ENCODE results near the gene SLC38A2.

The SLC38A2 gene

DNA sequence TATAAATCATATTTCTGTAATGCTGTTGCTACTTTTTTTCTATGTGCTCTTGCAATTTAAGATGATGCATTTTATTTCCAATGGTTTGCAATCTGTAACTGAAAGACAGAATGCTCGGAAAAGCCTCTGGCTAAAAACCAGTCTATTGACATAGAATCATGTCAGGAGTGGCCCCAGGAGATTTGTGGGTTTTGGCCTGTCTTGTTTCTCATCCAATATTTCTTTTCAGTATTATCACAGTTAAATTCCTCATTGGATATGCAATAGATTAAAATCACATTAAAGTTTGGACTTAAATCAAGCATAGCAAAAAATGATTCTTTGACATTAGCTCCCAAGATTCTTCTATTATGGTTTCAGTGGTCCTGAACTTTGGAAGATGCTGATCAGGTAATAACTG, 19.1 kb upstream of the SLC38A2 start:
- ATAC-seq = no peak

DNA sequence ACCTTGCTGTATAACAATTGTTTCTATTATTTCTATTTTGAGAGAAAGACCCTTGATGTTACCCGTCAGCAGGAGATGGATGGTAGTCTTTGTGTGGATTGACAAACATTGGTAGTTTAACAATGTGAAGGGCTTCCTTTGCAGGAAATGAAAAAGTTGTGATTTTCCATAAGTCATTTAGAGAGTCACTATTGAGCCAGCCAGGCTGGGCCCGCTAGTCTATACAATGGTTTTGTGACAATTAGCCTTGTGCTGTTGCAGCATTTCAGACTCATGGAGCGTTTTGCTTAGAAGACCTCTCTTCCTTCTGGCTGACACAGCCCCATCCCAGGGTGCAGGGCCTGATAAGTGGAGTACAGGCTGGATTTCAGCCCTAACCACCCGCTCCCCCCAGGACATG, 18.3 kb upstream of the SLC38A2 start:
- ATAC-seq = no peak

DNA sequence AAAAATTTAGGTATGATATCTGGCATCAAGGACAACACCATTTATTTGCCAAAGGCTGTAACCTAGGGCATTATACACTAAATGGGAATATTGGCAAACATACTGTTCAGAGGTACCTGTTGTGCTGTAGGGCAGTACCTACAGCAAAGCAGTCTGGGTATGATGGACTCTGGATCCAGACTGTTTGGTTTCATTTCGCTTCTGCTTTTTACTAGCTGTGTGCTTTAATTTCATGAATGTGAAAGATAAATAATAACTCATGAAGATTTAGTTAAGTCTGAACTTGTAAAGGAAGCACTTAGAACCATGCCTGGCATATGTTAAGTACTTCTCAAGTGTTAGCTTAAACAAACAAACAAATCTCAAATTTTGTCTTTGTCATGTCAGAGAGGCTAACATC, 17.7 kb upstream of the SLC38A2 start:
- ATAC-seq = no peak

DNA sequence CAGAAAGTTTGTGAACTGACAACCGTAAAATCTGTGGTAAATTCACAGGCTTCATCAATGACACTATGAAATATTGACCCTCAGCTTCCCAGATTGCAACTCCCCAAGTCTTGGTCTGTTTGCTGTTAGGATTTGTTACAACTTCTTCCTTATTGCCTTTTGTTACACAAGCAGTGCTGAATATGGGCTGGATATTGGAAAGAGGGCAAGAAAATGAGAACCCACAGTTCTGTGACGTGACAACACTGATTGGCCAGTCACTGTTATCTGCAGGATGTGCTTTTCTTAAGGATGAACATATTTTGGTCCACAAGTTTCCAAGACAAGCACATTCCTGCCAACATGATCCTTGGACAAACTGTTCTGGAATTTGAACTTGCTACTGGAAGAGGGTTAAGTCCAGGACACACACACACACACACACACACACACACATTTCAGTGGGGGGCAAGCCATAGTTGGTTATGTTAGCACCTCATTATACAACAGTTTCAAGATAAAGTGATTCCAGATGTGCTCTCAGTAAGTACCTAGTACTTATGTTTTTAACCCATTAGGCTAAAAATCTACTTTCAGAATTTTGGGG, 16.6 kb upstream of the SLC38A2 start:
- ATAC-seq = no peak

DNA sequence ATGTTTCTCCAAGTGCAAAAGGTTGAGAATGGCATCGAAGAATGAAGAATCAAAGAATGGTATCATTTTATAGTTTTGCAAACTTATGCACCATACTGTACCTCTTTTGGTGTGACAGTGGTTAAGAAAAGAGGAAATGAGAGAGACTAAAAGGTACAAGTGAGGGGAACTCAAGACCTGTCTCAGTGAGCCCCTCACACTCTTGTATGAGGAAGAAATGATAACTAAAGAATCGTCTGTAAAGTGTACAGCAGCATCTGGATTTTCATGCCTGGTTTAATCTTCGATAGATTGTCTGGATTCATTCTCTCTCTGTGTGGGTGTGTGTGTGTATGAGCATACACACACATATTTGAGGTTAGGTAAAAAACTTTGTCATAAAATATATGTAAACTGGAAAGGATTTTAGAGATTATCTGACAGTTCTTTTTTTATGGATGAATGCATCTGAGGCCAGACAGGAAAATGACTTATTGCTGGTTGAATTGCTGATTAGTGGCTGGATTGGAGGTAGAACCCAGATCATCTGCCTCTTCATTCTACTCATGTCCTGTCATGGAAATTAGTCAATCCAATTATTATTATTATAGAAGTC, 16.0 kb upstream of the SLC38A2 start:
- no peak for ATAC-seq

DNA sequence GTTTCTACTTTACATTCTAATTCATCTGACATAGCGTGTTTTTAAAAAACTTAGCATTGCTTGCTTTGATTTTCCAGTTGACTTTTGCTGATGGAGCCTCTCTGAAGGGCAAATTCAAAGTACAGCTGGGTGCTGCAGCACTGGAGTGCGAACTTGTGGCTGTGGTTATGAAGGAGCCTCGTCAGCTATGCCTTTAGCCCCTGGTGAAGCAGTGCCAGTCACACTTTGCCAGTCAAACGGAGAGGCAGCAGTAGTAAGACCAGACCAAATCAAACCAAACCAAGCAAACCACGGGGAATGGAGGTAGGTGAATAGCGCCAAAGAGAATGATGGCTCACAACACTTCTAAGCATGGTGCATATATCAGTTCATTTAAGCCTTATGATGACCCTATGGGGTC, 15.1 kb upstream of the SLC38A2 start:
- peak in 1 of 2 donors; percentile 8 for ATAC-seq

DNA sequence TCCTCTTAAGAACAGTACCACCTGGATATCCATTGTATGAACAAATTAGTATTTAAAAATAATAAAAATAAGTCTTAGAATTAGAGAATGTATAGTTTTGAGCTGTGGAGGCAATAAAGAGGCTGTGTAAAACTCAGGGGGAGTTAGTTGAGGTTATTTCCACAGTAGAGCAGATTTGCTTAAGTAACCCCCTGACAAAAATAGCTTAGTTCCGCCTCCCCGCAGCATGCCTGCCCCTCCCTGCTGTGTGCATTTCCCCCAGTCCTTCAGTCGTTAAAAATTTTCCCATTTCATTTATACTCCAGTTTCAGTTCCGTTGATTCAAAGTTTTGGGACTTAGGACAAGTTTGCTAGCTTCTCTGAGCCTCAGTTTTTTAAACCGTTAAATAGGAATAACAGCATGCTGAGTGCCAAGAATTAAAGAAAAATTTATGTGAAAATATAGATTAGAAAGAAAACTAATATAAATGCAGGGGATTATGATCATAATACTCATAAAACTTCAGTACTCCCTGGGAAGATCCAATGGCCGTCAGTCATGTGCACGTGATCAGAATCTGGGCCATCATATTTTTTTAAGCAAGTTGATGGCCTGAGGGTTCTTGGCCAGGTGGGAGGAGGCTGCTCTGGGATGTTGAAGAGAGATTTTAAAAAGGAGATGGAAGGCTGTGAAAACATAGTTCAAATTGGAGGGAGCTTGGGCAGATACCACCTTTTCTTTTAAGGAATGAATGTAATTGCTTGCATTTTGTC, 14.5 kb upstream of the SLC38A2 start:
- no peak for ATAC-seq

DNA sequence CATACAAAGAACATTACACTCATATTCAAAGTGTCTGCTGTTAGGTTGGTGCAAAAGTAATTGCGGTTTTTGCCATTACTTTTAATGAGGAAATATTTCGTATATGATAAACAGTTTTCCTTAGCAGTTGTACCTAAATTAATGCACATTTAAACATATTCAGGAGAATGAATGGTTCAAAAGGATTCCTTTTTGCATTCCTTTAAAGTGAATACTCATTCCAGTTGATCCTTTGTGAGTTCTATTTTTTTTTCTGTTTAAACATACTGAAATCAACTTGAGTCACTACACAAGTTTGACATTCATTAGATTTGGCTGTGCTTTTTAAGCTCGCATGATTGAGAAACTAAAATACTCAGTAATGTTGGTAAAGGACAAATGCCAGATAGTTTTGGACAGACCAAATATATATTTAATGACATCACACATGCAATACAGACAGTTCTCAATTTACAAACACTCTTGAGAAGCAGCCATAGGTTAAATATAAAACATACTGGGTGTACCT, 13.8 kb upstream of the SLC38A2 start:
- ATAC-seq = no peak

DNA sequence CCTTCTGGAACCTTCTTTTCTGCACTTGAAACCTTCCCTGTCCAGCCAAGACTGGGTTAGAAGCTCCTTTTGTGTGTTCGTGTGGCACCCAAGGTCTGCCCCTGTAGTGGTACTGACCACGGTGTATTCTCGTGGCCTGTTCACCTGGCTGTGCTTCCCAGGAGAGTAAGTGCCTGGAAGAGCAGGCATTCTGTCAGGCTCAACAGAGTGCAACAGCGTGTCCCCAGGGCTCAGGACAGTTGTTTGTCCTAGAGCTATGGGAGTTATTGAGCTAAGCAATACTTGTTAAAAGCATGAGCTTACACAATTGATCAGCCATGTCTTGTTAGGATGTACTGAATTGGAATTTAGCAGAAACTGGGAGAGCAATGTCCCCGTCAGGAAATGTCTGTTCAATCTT, 12.9 kb upstream of the SLC38A2 start:
- no peak for ATAC-seq

DNA sequence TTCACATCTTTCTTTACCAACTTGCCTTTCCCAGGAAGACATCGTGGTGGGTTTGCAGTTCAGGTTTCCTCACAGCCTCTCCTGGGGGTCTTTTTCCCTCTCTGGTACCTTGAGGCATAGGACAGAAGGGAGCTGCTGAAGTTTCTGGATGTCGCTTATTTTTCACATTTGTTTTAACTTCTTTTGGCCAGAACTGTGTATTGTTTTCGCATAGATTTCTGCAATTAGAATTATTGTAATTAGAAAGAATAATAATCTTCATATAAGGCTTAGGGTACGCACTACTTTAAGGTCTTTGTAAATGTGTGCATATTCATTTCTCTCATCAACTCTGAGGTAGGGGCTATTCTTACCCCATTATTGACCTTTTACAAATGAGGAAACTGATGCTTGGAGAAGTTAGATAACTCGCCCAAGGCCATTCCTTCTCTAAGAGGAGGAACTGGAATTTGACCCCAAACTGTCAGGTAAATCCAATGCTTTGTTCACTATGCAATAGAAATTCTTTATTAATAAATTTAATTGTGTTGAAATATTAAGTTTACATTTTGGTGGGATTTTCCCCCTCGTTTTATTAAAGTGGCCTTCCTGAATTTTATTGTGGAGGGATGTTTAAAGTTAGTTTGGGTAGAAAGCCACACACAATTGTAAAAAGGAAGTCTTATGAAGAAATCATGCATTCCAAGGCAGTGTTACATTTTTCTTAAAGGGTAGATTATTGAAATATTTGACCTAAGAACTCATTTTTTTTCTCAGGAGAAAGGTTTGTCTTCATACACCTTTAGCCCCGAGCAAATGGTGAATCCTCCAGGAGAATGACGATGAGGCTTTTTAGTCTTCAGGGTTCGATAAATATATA, 12.1 kb upstream of the SLC38A2 start:
- no peak for ATAC-seq

DNA sequence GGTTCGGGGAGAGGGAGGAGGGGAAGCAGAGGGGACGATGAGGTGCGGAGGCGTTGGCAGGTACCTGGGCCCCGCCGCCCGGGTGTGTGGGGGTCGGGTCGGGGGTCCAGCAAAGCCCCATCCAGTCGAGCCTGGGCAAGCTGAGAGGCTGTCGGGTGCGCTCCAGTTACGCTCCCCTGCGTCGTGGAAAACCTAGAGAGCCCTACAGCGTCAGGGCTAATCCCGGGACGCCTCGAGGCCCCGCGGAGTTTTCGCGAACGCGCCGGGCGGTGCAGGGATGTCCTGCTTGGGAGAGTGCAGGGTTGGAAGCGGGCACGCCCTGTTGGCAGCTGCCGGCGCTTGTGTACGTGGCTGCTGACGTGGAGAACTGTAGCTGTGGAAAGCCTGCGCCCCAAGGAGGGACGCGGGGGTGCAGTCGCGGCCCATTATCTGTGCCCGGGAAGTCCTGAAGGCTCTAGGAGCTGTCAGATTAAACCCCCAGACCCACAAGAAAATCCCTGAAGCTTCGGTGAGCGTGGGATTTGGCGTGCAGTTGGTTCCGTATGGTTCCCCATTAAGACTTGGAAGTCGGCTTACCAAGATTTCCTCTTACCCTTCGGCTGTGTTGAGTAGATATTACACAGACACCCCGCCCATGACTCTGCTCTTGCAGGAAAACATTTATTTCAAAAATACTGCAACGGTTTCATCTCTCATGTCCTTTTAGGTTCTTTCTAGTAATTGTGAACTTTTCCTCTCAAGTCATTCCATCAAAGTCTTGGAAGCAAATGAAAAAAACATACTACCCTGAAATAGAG, 11.3 kb upstream of the SLC38A2 start:
- peak; percentile 61 to 65 for ATAC-seq

DNA sequence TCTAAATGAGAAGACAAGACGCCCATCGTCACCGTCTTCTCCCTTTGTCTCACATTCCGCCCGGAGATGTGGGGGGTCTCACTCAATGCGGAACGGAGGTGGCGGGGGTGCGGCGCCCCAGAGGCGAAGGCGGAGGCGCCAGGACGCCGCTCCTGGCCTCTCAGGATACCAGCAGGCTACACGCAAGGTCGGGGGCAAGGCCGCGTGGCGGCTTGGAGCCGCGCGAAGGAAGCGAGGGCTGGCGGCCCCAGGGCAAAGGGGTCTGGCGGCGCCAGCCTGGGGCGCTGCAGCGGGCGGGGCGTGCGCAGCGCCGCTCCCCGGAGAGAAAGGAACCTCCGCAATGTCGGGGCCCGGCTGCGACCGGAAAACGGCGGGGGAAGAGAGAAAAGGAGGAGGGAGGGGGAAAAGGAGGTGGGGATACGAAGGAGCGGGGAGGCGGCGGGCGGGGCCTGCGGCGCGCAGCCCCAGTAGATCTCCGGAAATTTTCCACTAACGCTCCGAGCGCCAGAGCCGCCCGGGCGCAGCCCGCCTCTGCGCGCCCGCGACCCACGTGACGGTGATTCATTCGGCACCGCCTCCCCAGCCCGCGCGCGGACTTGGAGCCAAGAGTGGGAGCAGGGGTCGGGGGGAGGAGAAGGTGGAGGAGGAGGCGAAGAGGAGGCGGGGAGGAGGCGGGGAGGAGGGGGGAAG, 10.5 kb upstream of the SLC38A2 start:
- peak; percentile 85 to 87 for ATAC-seq

DNA sequence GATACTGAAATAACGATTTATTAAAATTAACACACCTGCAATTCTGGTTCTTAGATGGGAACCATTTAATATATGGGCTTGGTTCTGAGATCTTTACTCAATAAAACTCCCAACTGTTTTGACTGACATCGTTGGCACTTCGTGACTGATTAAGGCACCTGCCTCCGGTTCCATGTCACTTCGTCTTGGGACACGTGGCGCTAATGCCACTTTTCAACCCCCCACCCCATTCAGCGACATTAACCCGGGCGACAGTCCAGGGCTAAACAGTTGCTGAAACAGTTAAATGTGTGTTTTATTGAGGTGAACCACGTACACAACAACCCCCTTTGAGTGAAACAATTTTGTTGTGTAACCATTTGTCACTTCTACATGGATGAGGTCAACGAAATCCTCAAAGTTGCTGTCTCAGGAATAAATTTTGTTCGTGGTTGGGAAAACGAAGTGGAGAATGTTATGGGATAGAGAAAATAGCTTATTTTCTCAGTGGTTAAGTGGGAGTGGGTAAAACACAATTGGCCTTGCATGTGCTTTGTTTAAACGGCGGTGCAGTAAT, 9.9 kb upstream of the SLC38A2 start:
- ATAC-seq = no peak

DNA sequence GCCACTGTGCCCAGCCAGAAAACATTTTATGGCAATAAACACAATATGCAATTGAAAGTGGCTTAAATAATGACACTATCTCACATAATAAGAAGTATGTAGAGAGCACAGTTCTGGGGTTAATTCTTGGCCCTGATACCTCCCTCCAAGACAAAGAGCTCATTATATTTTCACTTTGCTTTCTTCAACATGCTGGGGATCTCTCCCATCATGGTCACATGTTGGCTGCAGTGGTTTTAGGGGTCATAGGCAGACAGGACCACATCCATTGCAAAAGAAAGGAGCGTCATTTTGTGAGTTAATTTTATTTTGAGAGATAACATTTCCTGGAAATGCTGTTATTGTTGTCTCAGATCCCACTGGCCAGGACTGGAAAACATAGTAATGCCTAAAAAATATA, 8.3 kb upstream of the SLC38A2 start:
- ATAC-seq = no peak

DNA sequence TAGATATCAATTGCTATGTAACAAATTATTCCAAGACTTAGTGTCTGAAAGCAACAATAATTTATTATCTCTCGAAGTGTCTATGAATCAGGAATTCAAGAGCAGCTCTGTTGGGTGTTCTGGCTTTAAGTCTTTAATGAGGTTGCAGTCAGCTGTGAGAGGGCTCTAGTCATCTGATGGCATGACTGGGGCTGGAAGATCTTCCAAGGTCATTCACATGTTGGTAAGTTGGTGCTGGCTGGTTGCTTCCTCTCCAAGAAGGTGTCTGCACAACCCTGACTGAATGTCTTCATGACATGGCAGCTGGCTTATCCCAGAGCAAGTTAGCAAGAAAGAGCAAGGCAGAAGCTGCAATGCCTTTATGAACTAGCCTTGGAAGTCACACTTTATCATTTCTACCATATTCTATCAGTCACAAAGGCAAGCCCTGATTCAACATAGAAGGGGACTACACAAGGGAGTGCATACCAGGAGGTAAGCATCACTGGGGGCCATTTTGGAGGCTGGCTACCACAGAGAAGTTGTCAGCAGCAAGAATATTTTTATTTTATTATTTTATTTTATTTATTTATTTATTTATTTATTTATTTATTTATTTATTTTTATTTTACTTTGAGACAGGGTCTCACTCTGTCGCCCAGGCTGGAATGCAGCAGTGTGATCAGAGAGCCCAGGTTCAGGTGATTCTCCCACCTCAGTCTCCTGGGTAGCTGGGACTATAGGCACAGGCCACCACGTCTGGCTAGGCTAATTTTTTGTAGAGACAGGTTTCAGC, 7.6 kb upstream of the SLC38A2 start:
- no peak for ATAC-seq

DNA sequence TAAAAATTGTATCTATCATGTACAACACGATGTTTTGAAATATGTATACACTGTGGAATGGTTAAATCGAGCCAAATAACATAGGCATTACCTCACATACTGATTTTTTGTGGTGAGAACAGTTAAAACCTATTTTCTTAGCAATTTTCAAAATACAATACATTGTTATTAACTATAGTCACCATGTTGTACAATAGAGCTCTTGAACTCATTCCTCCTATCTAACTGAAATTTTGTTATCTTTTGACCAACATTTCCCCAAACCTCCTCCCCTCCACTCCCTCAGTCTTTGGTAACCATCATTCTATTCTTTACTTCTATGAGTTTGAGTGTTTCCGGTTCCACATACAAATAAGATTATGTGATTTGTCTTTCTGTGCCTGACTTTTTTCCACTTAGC, 6.8 kb upstream of the SLC38A2 start:
- no peak for ATAC-seq

DNA sequence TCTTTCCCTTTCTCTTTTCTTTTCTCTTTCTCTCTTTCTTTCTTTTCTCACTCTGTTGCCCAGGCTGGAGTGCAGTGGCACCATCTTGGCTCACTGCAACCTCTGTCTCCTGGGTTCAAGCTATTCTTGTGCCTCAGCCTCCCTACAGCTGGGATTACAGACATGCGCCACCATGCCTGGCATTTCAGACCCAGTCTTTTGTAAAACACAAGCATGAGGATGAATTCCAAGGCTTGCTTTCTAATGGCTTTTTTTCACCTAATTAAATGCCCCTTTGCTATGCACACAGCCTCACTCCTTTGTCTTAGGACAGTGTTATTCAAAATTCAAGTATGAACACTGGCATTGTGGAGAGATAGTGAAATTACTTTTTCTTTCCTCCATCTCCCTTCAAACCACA, 6.0 kb upstream of the SLC38A2 start:
- ATAC-seq = no peak

DNA sequence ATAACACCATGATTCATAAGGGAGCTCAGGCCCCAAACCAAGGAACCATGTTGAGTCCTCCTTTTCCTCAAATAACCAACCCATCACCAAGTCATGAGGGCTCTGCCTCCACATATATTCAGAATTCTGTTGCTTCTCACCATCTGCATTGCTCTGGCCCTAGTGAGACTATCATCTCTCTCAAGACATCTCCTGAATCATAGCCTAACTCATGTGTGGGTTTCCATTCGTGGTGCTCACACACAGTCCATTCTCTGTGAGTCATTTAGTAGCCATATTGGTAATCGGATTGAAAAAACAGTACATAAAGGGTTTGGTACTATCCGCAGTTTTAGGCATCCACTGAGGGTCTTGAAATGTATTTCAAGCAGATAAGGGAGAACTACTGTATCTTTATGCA, 5.1 kb upstream of the SLC38A2 start:
- ATAC-seq = peak; percentile 77 to 82

DNA sequence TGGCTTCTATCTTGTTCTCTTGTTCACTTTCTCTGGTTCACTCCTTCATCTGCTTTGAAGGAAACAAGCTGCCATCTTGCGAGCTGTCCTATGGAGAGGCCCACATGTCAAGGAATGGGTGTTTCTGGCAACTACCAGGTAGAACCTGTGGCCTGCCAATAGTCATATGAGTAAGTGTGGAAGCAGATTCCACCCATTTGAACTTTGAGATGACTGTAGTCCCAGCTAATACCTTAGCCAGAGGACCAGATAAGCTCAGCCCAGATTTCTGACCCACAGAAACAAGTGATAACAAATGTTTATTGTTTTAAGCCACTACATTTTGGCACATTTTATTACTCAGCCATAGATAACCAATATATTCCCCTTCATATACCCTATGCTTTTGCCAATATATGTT, 4.0 kb upstream of the SLC38A2 start:
- no peak for ATAC-seq

DNA sequence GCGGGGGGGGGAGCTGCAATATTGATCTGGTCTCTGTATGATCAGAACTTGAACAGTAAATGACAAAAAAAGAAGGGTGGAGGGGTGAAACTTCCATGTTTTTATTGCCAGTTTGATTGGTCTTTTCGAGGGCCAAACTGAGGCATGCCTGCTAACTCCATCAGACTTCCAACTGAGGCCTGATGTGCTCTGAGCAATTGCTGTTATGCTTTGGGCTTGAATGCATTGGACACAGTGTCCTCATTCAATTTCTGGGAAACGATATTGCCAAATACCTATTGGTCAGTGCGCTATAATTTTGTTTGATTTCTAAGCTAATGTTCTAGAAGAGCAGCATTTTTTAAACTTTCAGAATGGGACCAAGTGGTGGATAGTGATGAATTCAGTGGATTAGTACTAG, 2.1 kb upstream of the SLC38A2 start:
- ATAC-seq = no peak

DNA sequence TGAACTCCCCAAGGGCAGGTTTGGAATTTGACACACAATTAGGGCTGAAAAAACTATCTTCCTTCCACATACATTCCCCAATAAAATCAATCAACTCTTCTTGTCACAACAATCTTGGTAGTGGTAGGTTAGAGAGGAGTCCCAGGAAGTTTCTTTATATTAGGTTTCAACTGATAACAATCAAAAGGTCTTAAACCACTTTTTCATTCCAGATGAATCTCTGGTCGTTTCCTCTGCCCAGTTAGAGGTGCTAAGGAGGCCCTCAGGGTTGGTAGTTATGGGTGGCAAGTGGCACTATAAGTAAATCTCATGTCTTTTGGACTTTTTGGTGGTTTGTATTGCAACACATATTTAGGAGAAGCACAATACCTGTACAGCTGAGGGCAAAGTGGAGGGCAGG, 1.7 kb upstream of the SLC38A2 start:
- no peak for ATAC-seq
